Hepatic stellate cell (primary cell): ENCODE measurements around the gene IFIT5.
"Not testable (repeated sequence)": the region's sequence is repeated elsewhere in the genome, so short reads cannot be mapped to it uniquely, and the experiment has no call there.

Source experiments
- DNase-seq: peaks from one replicate; pipeline ENCODE4 v3.0.0; 2011; ENCODE audit warnings: low spot score

Gene IFIT5, protein sequence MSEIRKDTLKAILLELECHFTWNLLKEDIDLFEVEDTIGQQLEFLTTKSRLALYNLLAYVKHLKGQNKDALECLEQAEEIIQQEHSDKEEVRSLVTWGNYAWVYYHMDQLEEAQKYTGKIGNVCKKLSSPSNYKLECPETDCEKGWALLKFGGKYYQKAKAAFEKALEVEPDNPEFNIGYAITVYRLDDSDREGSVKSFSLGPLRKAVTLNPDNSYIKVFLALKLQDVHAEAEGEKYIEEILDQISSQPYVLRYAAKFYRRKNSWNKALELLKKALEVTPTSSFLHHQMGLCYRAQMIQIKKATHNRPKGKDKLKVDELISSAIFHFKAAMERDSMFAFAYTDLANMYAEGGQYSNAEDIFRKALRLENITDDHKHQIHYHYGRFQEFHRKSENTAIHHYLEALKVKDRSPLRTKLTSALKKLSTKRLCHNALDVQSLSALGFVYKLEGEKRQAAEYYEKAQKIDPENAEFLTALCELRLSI

DNA sequence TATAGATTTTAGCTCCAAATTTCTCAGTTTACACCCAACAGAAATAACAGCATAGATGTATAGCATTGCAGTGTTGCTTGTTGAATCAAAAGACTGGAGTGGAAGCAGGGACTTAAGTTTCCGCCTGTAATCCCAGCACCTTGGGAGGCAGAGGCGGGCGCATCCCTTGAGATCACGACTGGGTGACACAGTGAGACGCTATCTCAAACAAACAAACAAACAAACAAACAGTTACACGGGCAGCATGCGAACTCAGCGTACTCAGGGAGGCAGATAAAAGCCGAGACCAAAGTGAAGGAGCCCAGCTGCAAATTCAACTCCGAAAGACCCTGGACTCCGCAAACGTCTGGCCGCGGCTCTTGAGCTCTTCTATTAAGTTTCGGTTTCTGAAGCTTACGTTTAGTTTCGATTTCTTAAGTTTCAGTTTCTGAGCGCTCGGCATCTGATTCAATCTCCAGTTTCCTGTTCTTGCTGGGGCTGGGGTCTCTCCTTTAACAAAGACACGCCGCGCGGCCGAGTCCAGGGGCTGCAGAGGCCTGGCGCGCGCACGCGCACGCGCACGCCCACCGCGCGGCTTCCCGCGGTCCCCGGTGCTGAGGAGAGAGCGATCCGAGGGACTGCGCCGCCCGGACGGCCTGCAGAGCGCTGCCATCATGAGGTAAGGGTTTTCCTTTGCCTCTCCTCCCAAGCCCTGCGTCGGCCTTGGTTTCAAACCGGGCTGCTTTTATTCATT is at the start of gene IFIT5:
Gene IFIT5 (plus strand): TSS at position 423 of the 733 bp plus-strand sequence. CDS start 231 bp downstream, at position 654.
- DNase-seq = peak; percentile 68

DNA sequence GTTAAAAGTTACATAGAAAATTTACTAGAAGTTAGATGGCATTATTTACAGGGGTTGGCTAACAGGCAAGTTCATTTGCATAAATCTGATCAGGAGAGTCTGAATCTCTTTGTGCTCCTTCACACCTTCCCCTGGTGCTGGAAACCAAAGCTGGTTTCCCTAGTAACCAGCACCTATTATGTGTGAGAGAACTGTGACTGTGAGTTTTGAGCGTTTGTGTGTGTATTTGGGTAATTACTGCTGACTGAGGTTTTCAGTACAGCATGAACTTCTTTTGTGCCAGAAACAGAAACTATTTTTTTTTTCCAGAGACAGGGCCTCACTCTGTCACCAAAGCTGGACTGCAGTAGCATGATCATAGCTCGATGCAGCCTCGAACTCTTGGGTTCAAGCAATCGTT is 46.8 kb upstream of the IFIT5 start:
- no peak for DNase-seq

DNA sequence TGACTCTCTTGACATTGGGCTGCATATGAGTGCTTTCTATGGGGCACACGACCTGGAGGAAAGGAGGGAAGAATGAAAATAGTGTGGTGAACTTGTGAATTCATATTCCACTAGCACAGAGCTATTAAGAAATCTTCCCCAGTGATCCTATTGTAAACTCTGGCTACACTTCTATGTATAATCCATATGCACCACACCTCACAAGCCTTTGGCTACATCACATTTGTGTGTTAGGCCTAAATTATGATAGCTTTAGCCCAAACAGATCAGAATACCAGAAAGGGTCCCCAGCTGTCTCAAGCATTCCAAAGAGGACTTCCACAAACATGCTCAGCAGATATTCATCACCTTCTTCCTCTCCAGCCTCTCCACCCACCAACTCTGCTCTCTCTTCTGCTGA is 46.2 kb upstream of the IFIT5 start:
- DNase-seq = no peak

DNA sequence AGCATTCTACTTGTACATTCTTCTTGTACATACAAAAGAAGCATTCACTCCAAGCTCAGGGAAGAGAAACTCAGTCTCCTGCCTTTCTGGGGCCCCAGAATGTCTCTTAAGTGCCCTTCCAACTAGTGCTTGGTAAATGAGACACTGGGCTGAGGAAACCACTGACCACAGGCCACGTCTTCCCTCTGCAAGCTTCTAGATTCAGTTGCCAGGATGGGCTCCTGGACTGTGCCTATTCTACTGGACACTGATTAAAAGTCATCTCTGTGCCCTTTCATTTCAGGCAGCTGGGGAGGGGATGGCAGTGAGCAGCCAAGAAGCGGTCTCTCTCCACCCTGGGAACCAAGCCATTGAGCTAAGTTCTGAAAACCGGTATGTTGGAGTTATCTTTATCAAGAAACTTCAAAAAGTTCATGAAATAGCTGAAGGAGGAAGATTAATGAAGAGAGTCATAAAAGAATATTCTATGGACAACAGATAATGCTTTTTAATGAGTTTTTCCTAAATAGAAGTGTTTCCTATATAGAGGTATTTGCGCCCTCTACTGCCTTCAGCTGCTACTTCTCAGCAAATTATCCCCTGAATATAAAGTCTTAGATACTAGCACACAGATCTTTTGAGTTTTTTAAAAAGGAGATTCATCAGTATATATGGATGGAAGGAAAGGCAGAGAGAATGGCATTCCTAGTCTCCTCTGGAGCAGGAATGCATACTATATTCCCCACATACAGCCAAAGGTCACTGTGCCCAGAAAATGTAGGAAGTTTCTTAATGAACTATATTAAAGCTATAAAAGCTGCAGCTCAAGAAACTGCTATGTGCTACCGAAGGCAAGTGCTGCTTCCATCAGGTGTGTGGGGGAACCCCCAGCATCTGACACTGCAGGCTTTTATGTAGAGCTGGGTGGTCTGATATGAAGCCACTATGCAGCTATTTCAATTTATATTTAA is 44.9 kb upstream of the IFIT5 start:
- DNase-seq = peak; percentile 37

DNA sequence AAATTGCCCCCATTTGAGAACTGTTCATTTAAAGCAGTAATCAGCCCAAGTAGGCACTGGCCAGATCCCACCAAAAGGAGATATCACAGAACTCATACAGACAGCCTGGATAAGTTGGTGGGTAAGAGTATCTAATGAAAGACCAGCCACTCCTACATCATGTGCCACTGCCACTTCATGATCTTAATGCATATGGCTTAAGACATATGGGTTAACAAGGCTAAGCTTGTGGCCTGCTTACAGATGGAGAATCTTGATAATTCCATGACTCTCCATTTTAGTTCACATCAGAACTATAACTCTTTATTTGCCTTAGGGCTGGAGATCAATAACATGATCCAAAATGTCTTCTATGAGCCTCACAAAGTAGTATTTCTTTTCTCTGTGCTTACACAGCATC is 43.3 kb upstream of the IFIT5 start:
- DNase-seq = no peak

DNA sequence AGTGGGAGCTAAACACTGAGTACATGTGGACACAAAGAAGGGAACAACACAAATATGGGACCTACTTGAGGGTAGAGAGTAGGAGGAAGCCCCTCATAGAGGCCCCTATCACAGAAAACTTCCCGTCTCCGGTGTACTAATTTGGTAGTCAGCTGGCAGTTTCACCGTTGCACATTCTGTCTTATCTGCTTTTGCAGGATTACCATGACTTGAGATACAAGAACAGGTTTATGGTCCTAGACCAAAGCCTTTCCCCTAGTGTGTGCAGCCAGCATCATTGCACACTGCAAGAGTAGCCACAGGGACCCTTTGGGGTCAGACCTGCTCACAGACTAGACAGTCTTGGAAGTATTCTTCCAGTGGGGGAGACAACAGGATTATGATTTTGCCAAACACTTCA is 42.4 kb upstream of the IFIT5 start:
- no peak for DNase-seq

DNA sequence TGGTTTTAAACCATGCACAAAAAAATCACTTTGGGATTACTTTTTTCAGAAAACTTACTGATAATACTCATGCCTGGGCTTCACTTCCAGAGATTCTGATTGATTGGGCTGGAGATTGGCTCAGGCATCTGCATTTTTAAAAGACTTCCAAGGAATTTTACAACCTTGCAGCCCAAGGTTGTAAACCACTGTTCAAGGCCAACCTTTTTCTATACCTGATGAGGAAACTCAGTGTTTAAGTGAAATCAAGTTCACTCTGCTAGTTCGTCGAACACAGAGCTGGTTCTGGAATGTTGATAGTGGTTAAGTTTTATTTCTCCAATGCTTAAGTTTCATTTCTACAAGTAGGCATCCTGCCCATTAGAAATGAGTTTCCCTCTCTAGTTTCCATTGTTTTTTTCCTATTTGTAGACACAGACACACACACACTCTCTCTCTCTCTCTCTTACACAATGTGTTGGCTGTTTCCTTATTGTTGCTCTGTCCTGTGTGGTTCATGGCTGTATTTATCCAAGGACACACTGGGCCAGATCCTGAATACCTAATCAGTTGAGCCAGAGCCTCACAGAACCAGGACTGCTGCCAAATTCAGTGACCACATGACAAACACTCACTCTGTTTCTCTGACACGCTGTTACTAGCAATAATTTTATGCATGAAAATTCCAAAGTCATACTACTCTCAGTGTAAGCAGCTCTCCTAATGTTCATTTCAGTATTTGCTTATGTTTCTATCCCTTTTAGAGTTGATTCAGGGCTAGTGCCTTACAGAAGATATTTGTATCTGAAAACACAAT is 40.3 kb upstream of the IFIT5 start:
- peak; percentile 56 for DNase-seq

DNA sequence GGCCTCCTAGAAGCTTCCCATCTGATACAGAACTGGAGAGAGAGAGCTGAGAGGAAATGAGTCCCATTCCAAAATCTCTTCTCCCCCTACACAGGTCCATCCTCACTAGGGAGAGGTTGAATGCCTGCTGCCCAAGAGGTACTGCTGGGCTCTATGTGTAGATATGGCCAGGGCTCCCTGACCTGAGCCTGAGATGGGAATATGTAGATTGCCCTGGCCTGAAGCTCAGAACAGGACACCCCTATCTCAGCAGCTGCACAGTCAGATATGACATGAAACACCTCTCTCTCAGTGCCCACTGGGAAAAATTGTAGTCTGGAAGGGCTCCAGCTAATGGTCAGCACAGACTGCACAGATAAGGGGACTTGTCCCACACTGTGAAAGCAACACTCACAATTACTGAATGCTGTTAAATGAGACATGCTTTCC is 39.6 kb upstream of the IFIT5 start:
- DNase-seq = no peak

DNA sequence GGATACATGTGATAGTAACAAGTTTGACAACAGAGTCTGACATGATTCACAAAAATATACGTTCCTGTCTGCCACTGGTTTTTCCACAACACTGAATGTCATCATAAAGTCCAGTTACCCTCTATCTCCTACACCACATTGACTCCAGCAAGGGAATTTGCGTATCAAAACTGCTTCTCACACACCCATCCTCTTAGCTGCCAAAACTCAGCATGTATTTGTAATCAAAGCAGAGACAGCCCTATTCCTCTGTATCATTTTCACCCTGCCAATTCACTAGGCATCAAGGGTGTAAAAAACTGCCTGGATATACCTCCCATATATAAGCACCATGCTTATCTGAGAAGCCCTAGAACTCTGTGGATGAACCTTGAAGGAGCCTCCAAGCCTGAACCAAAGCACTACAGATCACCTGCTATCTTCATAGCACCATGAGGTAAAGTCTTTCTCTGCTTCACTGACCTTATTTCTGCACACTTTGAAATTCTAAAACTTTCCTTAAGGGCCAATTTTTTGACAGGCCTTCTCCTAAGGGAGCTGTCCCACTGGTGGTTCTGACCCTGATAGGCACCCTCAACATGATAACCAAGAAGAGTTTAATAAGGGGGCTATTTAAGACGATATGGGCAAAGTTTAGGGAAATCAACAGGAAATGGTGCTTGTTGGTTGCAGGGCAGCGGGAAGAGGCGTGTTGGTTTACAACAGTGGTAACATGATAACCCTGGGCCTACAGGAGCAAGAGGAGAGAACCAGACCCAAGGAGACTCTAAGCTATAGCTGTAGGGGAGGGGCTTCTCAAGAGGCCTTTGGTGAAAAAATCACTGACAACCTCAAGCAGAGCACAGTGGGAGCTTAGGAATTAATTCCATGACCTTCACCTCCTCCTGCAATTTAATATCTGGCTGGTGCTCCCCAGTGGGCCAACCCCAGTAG is 36.4 kb upstream of the IFIT5 start, which contains the start of gene IFIT1B:
Gene IFIT1B (plus strand): TSS at position 352 of the 933 bp plus-strand sequence. CDS start 80 bp downstream, at position 432.
- DNase-seq = no peak

DNA sequence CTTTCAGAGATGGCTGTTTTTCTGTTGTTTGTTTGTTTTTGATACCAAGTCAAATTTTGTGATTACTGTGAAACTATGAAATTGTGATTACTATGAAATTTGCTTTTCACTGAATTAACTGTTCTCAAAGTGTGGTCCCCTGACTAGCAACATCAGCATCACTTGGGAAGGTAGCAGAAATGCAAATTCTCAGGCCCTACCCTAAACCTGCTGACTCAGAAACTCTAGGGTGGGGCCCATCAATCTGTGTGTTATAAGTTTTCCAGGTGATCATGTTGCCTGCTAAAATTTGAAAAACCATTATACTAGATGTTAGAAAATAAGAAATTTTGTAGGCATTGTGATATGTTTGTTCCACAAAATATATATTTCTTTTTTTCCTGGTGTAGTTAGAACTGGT is 35.3 kb upstream of the IFIT5 start:
- DNase-seq = no peak

DNA sequence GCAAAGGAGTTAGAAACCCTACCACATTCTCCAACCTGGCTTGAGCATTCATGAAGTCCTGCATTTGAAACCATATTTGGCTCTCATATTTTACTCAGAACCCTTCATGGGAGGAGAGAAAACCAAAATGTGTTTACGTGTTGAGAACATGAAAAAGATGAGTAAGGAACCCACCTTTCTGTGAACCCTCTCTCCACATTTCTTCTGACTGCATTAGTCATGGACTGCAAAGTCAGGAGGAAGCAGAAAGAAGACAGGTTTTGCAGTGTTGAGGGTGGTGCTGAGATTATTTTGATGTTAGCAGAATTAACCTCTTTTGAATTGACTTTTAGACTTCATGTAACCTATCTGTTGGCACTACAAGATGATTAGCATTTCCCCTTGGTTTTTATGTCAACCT is 31.6 kb upstream of the IFIT5 start:
- no peak for DNase-seq

DNA sequence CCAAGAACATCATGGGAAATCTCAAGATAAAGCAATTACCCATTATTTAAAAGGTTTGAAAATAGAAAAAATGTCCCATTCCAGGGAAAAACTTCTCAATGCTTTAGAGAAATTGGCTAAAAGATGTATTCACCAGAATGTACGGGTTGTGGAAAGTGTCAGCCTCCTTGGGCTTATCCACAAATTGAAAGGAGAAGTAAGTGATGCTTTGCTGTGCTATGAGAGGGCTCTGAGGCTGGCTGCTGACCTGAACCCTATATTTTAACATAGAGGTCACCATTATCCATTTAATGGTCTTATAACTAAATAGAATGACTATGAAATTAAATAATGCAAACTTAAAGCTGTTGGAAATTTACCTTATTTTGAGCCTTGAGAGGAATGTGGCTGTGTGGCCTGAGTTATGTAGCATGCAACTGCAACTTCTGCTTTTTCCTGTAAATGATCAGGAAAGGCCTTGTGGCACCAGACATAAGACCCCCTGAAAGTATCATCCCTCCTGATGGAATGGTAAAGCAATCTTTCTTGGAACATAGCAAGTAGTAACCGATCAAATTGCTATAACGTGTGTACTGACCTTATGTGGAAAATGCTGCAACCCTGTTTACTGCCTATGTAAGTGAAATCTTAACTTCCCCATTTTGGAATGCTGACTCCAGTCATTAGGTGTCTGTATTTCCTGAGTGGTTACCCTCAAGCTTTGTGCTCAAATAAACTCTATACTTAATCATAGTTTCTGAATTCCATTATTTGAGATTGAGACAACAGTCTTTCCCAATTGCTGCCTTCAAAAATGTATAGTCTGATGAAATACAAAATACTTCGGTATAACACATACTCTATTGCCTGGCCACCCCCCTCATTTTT is 29.7 kb upstream of the IFIT5 start:
- DNase-seq = no peak

DNA sequence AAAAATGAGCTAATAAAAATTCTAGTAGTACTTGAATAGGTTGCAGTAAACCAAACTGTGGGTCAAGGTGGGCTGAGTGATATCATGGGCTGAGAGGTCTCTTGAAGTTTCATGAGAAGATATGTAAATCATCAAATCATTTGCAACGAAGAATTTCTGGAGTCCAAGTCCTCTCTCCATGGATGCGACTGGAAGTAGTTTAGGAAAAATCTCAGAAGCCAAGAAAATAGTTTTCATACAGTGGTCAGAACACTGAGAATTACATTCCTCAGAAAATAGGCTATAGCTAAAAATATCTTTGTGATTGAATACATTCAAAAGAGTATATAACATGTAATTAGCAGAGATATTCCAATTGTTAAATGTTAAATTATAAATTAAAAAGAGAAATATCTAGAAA is 25.6 kb upstream of the IFIT5 start:
- no peak for DNase-seq

DNA sequence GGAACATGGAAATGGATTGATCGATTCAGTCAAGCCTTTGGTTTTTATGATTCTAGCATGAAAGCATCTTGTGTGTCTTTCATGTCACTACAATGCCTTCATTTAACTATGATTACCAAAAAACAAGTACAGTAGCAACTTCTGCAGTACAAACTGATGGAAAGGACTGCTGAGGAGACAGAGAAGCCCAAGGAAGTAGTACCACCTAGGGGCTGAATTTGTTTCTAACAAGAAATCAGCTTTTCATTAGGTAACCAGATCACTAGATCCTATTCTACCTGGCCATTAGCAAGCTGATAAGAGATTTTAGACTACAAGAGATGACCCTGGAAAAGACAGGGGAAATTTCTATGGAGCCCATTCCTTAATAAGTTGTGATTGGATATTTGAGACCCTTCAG is 25.1 kb upstream of the IFIT5 start:
- peak; percentile 21 for DNase-seq

DNA sequence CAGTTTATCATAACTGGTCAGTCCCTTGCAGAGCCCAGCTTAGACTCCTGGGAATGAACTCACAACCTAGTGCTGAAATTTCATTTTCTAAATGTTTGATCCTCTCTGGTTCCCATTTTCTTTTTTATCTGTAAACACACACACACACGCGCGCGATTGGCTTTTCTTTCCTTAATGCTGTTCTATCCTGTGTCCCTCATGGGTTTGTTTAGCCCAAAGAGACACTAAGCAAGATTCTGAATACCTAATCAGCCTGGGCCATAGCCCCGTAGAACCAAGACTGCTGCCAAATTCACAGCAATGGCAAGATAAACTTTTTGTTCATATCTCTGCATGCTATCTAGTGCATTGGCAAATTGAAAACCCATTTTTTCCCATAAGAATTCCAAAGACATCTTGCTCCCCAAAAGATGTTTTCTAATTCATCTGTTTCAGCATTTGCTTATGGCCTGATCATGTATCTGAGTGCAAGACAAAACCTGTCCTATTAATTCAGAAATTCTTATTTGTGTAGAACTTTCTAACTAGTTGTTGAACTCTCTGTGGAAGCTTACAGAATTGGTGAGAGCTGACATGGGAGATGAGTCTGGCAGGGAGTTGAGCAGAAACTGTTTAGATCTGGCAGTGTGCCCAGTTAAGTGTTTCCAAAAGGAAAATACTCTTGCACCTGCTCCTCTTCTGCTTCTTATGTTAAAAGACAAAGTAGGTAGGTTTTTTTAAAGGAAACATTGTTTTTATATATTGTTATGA is 23.7 kb upstream of the IFIT5 start:
- no peak for DNase-seq

DNA sequence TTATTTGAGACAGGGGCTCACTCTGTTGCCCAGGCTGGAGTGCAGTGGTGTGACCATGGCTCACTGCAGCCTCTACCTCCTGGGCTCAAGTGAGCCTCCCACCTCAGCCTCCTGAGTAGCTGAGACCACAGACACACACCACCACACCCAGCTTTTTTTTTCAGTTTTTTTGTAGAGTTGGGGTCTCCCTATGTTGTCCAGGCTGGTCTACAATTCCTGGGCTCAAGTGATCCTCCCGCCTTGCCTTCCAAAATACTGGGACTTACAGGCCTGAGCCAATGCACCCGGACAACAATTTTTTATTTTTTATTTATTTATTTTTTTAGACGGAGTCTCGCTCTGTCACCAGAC is 23.2 kb upstream of the IFIT5 start:
- DNase-seq = not testable (repeated sequence)

DNA sequence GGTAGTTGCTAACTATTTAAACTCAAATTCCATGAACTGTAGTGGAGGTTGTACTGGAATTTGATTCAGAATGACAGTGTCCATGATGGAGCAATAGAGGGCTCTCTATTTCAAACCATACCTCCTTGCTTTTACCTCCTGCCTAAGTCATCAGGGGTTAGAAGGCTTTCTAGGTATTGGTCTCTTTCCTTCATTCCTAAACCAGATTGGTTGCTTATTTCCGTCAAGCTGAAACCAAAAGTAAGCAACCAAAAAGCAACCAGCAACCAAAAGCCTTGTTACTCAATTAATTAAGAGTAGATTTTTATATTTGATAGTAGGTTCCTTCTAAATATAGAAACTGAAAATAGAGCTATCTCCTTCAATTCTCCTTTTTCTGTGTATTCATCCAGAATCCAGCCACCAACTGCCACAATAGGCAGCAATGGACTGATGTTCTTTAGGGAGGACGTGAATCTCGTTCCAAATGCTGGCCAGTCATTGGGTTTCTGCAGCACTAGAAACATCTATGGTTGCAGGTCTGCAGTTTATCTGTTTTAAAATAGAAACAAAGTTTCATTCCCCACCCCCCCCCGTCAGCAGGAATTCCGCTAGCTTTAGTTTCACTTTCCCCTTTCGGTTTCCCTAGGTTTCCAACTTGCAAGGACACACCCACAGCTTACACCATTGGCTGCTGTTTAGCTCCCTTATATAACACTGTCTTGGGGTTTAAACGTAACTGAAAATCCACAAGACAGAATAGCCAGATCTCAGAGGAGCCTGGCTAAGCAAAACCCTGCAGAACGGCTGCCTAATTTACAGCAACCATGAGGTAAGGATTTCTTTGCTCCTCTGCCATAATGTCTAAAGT is 22.2 kb upstream of the IFIT5 start, which contains the start of gene IFIT1:
Gene IFIT1 (plus strand): TSS at position 717 of the 850 bp plus-strand sequence. CDS start 90 bp downstream, at position 807.
- peak; percentile 67 for DNase-seq
